Rectal smooth muscle tissue (tissue), 1 donor: ENCODE results near the gene NECAB3.

Source experiments
- H3K27ac ChIP-seq: one replicate; pipeline ENCODE4 v1.7.0; 2013; ENCODE audit warnings: low read depth, low read length, inconsistent platforms
- H3K27me3 ChIP-seq: one replicate; pipeline ENCODE4 v1.7.0; 2013; ENCODE audit warnings: low read length; ENCODE audit not compliant: control insufficient read depth, insufficient read depth
- H3K36me3 ChIP-seq: one replicate; pipeline ENCODE4 v1.7.0; 2013; ENCODE audit warnings: low read length; ENCODE audit not compliant: control insufficient read depth, insufficient read depth
- H3K4me1 ChIP-seq: one replicate; pipeline ENCODE4 v1.7.0; 2013; ENCODE audit warnings: low read length; ENCODE audit not compliant: control insufficient read depth, insufficient read depth
- H3K4me3 ChIP-seq: one replicate; pipeline ENCODE4 v1.7.0; 2013; ENCODE audit warnings: low read length
- H3K9ac ChIP-seq: one replicate; pipeline ENCODE4 v1.7.0; 2013; ENCODE audit warnings: low read length

The NECAB3 gene

GRCh38 chr20:33674294-33675135 lies at the start of gene NECAB3:
TSS of gene NECAB3 (minus strand) at chr20:33674428. CDS start at chr20:33674352, 76 bp downstream.
- H3K27me3 ChIP-seq: no peaks in the 10 kb centered on the region
- H3K9ac ChIP-seq: peak within 1 kb of the TSS; percentile 64
- H3K36me3 ChIP-seq: peaks cover 6% of the 10 kb centered on the region
- peaks cover 21% of the 10 kb centered on the region for H3K4me1 ChIP-seq
- H3K4me3 ChIP-seq: peak within 1 kb of the TSS; percentile 79
- peak within 1 kb of the TSS; percentile 96 for H3K27ac ChIP-seq

DNA sequence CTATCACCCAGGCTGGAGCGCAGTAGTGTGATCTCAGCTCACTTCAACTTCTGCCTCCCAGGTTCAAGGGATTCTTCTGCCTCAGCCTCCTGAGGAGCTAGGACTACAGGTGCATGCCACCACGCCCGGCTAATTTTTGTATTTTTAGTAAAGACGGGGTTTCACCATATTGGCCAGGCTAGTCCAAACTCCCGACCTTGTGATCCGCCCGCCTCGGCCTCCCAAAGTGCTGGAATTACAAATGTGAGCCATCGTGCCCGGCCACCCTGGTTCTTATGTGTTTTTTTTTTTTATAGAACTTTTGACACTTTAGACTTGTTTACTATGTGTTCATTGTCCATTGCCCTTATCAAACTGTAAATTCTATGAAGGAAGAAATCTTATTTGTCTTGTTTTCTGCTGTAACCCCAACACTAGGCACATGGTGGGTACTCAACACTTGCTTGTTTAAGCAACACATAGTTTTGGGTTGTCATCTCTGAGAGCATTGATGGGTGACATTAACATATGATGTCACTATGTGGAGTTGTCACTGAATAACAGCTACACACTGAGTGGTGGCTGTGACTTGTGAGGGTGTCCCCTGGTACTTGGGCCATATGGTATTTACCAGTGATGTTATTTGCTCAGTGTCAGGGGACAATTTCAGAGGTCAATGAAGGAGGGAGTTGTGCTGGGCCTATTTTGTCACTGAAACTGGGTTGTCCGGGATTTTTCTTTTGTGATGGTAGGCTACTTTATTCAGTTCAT lies 47.3 kb upstream of the NECAB3 start:
- H3K27ac ChIP-seq: no peak overlapping the region
- no peaks in the 10 kb centered on the region for H3K4me1 ChIP-seq
- no peaks in the 10 kb centered on the region for H3K36me3 ChIP-seq
- no peak overlapping the region for H3K9ac ChIP-seq
- H3K27me3 ChIP-seq: no peaks in the 10 kb centered on the region
- H3K4me3 ChIP-seq: no peak overlapping the region

DNA sequence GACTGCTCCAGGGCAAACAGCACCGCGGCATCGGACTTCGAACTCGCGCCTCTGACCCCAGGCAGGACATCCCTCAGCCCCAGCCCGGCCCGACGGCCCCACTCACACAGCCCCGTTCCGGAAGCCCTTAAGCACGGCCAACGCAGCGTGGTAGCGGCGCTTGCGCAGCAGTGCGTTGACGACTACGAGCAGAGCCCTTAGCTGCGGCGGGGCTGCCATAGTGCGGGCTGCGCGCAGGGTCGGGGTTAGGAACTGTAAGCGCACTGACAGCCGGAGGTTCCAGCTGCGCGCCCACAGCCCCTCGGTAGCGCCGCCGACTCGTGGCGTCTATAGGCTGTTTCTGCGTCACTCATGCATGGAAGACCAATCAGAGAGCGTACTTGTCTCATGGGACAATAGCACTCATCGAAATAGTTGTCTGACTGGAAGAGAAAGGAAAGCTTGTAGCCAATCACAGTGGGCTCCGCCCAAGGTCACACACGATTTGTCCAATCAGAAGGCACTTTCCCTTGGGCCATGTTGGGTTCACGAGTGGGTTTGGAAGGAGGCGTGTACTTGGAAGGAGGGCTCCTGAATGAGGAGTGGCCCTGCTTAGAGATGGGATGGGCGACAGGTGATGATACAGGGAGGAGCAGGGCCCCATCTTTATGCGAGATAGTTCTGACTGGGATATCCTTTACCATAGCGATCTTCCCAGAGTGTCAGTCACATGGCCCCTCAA lies 45.9 kb upstream of the NECAB3 start, which contains the start of gene PXMP4:
Gene PXMP4 (minus strand): TSS at position 322 of the 721 bp plus-strand sequence. CDS start 103 bp downstream, at position 219.
- peak within 1 kb of the TSS; percentile 71 for H3K4me3 ChIP-seq
- H3K36me3 ChIP-seq: no peaks in the 10 kb centered on the region
- peak within 1 kb of the TSS; percentile 50 for H3K9ac ChIP-seq
- no peaks in the 10 kb centered on the region for H3K4me1 ChIP-seq
- H3K27ac ChIP-seq: peak within 1 kb of the TSS; percentile 78
- no peaks in the 10 kb centered on the region for H3K27me3 ChIP-seq

DNA sequence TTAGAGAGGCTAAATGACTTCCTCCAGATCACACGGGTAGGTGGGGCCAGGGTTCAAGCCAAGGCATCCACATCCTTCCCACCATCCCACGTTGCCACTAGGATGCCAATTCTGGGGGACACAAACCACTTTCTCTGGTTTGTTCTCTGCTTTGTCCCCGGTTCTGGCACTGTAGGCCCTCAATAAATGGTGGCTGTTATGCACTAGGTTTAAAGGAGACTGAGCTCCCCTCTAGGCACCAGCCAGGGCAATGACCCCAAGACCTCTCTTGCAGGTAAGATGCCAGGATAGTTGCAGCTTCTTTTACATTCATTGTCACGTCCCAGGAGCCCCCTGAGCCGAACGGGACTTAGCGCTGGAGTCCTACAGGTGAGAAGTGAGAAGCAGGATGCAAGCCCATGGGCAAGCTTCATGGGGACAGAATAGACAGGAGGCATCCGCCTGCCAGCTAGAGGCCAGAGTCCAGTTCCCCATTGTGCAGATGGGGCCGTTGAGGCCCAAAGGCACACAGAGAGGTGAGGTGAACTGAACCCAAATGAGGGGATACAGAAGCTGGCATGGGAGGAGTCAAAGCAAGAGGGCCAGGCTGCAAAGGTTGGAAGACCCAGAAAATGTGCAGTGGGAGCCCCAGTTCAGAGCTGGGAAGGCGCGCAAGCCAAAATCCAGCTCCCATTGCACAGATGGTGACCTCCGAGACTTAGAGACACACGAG lies 45.2 kb upstream of the NECAB3 start:
- Histone ChIP-seq H3K4me3 (peak overlapping the region; percentile 71), H3K9ac (peak overlapping the region; percentile 50), H3K4me1 (no peaks in the 10 kb centered on the region), H3K27me3 (no peaks in the 10 kb centered on the region), H3K27ac (no peak overlapping the region), H3K36me3 (no peaks in the 10 kb centered on the region)

DNA sequence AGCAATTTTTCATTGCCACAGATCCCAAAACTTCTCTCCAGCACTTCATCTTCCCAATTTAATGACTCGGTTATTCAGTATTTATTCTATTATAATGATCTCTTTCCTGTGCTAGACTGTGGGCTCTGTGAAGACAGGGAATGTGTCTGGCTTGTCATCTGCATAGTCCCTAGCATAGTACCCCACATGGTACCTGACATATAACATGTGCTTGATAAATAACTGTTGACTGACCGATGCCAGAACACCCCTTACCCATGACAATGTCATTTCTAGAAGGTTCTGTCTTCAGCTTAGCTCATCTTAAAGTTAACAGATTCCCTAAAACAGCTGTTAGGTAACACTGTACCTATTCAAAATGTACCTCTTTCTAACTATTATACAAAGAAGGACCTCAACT lies 42.3 kb upstream of the NECAB3 start:
- Histone ChIP-seq H3K9ac (no peak overlapping the region), H3K4me1 (no peaks in the 10 kb centered on the region), H3K36me3 (peaks cover 15% of the 10 kb centered on the region), H3K27me3 (no peaks in the 10 kb centered on the region), H3K4me3 (no peak overlapping the region), H3K27ac (no peak overlapping the region)

DNA sequence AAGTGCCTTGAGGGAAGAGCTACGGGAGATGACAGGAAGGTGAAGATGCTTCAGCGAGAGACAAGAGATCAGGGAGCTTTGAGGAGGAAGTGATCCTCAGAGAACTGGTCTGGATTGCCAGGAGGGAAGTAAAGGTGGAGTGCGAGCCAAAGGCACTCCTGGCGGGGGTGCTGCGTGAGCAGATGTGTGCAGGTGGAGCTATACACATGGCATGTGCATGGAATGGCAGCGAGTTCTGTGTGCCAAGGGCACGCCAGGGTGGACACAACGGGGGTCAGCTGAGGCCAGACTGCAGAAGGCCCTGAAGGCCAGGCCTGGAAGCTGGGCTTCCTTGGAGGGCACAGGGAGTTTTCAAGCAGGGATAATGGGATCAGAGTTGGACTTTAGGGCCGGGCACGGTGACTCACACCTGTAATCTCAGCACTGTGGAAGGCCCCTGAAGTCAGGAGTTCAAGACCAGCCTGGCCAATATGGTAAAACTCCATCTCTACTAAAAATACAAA lies 39.7 kb upstream of the NECAB3 start:
- Histone ChIP-seq H3K36me3 (peaks cover 24% of the 10 kb centered on the region), H3K27me3 (no peaks in the 10 kb centered on the region), H3K4me1 (no peaks in the 10 kb centered on the region), H3K4me3 (no peak overlapping the region), H3K9ac (no peak overlapping the region), H3K27ac (no peak overlapping the region)

DNA sequence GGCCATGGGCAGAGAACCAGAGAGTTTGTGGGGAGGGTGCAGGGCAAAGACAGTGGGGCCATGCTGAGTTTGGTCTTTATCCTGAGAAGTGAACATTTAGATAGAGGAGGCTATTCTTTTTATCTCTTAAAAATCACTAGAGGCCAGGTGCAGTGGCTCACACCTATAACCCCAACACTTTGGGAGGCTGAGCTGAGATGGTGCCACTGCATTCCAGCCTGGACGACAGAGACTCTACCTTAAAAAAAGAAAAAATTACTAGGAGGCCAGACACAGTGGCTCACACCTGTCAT lies 37.2 kb upstream of the NECAB3 start:
- no peak overlapping the region for H3K9ac ChIP-seq
- no peaks in the 10 kb centered on the region for H3K27me3 ChIP-seq
- H3K27ac ChIP-seq: no peak overlapping the region
- no peak overlapping the region for H3K4me3 ChIP-seq
- peaks cover 26% of the 10 kb centered on the region for H3K36me3 ChIP-seq
- H3K4me1 ChIP-seq: no peaks in the 10 kb centered on the region

DNA sequence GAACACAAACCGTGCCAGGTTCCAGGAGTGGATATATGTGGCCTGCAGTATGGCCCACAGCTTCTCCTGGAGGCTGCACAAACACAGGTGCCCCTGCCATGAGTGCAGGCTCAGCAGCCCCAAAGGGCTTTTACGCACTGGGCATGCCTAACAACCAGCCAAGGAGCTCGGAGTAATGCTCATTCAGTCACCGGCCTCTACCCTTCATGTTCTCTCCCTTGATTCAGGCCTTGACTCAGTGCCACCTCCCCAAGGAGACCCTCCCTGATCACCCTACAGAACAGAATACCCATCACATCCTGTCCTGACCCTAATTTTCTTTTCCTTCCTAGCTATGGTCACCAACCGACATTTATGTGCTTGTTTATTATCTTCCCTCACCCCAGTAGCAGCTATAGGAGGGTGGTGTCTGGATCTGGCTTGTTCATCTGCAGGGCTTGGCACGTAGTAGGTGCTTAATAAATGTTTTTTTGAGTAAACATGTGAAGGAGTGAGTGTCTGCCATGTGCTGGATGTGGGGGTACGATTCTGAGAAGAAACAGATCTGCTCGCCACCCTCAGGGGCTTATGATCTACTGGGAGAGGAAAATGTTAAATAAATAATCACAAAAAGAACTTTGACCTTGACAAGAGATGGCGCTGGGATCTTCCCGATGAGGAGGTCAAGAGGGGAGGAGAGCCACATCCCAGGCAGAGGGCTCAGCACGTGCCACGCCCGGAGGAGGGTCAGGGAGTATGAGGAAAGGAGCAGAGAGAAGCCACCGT lies 36.6 kb upstream of the NECAB3 start:
- H3K36me3 ChIP-seq: peaks cover 27% of the 10 kb centered on the region
- H3K27ac ChIP-seq: no peak overlapping the region
- no peak overlapping the region for H3K9ac ChIP-seq
- no peaks in the 10 kb centered on the region for H3K4me1 ChIP-seq
- no peaks in the 10 kb centered on the region for H3K27me3 ChIP-seq
- H3K4me3 ChIP-seq: no peak overlapping the region

DNA sequence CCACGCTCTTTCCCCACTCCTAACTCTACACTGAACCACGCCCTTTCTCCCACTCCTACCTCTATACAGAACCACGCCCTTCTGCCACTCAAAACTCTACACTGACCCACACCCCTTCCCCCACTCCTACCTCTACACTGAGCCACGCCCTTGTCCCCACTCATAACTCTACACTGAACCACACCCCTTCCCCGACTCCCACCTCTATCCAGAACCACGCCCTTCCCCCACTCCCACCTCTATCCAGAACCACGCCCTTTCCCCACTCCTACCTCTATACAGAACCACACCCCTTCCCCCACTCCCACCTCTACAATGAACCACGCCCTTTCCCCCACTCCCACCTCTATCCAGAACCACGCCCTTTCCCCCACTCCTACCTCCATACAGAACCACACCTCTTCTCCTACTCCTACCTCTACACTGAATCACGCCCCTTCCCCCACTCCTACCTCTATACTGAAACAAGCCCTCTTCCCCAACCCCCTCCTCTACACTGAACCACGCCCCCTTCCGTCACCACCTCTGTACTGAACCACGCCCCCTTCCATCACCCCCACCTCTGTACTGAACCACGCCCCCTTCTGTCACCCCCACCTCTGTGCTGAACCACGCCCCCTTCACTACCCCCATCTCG lies 35.8 kb upstream of the NECAB3 start:
- H3K27me3 ChIP-seq: no peaks in the 10 kb centered on the region
- H3K9ac ChIP-seq: no peak overlapping the region
- peaks cover 27% of the 10 kb centered on the region for H3K36me3 ChIP-seq
- no peaks in the 10 kb centered on the region for H3K4me1 ChIP-seq
- H3K27ac ChIP-seq: no peak overlapping the region
- no peak overlapping the region for H3K4me3 ChIP-seq

DNA sequence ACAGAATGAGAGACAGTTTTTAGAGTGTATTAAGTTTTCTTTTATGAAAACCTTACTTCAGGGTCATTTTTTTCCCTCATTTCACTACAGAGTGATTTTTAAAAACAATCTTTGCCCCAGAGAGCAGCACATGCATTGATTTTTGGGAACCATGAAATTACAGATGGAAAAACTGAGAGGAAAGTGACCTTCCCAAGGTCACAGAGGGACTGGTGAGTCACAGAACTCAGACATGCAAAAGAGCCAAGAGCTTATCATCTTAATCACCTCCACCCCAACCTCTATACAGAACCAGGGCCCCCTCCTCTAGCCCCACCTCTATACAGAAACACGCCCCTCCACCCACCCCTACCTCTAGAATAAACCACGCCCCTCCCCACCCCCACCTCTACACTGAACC lies 35.2 kb upstream of the NECAB3 start:
- no peak overlapping the region for H3K27ac ChIP-seq
- no peaks in the 10 kb centered on the region for H3K27me3 ChIP-seq
- peaks cover 27% of the 10 kb centered on the region for H3K36me3 ChIP-seq
- no peak overlapping the region for H3K4me3 ChIP-seq
- no peak overlapping the region for H3K9ac ChIP-seq
- H3K4me1 ChIP-seq: no peaks in the 10 kb centered on the region

DNA sequence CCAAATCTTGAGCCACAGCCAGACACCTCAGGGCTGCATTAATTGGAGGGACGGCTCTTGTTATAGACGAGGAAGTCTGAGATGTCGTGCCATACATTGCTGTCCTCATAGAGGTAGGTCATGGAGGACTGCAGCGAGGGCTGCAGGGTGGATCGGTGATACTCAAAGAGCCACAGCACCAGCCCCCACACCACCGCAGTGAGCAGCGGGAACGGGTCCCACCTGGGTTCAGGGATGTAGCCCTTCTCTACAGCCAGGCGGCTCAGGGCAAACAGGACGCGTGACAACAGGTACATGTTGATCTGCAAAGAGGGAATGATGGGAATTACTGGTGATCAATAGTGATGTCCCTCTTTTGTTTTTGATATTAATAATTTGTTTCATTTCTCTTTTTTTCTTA lies 33.4 kb upstream of the NECAB3 start:
- H3K9ac ChIP-seq: no peak overlapping the region
- peaks cover 3% of the 10 kb centered on the region for H3K4me1 ChIP-seq
- H3K36me3 ChIP-seq: peaks cover 17% of the 10 kb centered on the region
- H3K4me3 ChIP-seq: no peak overlapping the region
- no peak overlapping the region for H3K27ac ChIP-seq
- no peaks in the 10 kb centered on the region for H3K27me3 ChIP-seq
